Cerebellar nuclear complex (tissue), 1 donor: ENCODE data around the gene HARS1.
"Not testable (repeated sequence)": the region's sequence is repeated elsewhere in the genome, so short reads cannot be mapped to it uniquely, and the experiment has no call there.

ENCODE experiments used
- DNase-seq, 2 experiments: peaks; one replicate each; lab custom pipeline; 2025; lab: John Stamatoyannopoulos, UW

The HARS1 gene

GRCh38 chr5:140690941-140691924, at the start of gene HARS1, which contains the start of gene HARS2:
Gene HARS1, minus strand, starts transcription at chr5:140691370. Its CDS starts 66 bp downstream, at chr5:140691304.
Gene HARS2, plus strand, starts transcription at chr5:140691455. Its CDS starts 194 bp downstream, at chr5:140691649.
- peak; percentile 53 to 79 for DNase-seq

GRCh38 chr5:140737486-140737885, 46.3 kb upstream of the HARS1 start:
- DNase-seq = no peak

- no peak for DNase-seq
Observed at GRCh38 chr5:140734354-140734753, 43.2 kb upstream of the HARS1 start.

- no peak for DNase-seq
Observed at GRCh38 chr5:140733098-140733497, 41.9 kb upstream of the HARS1 start.

GRCh38 chr5:140725799-140726471, 34.8 kb upstream of the HARS1 start:
- DNase-seq = no peak

- DNase-seq = not testable (repeated sequence)
Observed at GRCh38 chr5:140721395-140721794, 30.2 kb upstream of the HARS1 start.

- not testable (repeated sequence) for DNase-seq
Observed at GRCh38 chr5:140720738-140721137, 29.6 kb upstream of the HARS1 start.

- no peak for DNase-seq
Observed at GRCh38 chr5:140718266-140718592, 27.1 kb upstream of the HARS1 start.

GRCh38 chr5:140716238-140716637, 25.1 kb upstream of the HARS1 start:
- not testable (repeated sequence) for DNase-seq

- DNase-seq = no peak
Observed at GRCh38 chr5:140713562-140714094, 22.5 kb upstream of the HARS1 start.

GRCh38 chr5:140711794-140712193, 20.6 kb upstream of the HARS1 start:
- no peak for DNase-seq

GRCh38 chr5:140710899-140711552, 19.9 kb upstream of the HARS1 start:
- peak in 1 of 2 experiments; percentile 32 for DNase-seq

GRCh38 chr5:140708787-140709186, 17.6 kb upstream of the HARS1 start:
- not testable (repeated sequence) for DNase-seq

GRCh38 chr5:140707812-140708211, 16.6 kb upstream of the HARS1 start:
- no peak for DNase-seq

- peak; percentile 86 to 96 for DNase-seq
Observed at GRCh38 chr5:140700177-140701144, 9.3 kb upstream of the HARS1 start, which contains the start of gene ZMAT2. Gene ZMAT2, plus strand, starts transcription at chr5:140700447. Its CDS starts 14 bp downstream, at chr5:140700461.

- no peak for DNase-seq
Observed at GRCh38 chr5:140696891-140697492, 5.8 kb upstream of the HARS1 start.

GRCh38 chr5:140694276-140694675, 3.1 kb upstream of the HARS1 start:
- no peak for DNase-seq

- DNase-seq = no peak
Observed at GRCh38 chr5:140690376-140690932, 716 bp downstream of the HARS1 start.

GRCh38 chr5:140678993-140679392, 12.2 kb downstream of the HARS1 start:
- no peak for DNase-seq

GRCh38 chr5:140677947-140678346, 13.2 kb downstream of the HARS1 start:
- no peak for DNase-seq
